ENCODE results near the gene COBL.

Gene COBL

DNA sequence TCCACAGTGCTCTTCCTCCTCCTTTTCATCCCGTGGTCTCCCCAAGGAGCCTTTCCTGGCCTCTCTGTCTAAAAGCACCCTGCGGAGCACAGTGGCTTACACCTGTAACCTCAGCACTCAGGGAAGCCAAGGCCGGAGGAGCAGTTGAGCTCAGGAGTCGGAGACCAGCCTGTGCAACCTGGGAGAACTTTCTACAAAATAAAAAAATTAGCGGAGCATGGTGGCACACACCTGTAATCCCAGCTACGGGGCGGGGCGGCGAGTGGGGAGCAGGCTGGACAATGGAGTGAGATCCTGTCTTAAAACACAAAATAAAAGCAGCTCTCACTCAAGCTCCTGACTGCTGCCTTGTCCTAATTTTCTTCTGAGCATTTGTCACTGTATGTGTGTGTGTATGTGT lies 1.4 kb upstream of the COBL start:
- Histone ChIP-seq H3K4me3 (replicated peaks; ENCODE audit: low read depth, low read length) (no peak overlapping the region), H3K27me3 (replicated peaks; ENCODE audit: control insufficient read depth, insufficient read depth, low read length) (no peaks in the 10 kb centered on the region; the same call in 1 of the 2 replicates), H3K36me3 (ENCODE audit: control insufficient read depth, insufficient read depth, low read length) (no peaks in the 10 kb centered on the region)
- TF ChIP-seq, protein P1, sequence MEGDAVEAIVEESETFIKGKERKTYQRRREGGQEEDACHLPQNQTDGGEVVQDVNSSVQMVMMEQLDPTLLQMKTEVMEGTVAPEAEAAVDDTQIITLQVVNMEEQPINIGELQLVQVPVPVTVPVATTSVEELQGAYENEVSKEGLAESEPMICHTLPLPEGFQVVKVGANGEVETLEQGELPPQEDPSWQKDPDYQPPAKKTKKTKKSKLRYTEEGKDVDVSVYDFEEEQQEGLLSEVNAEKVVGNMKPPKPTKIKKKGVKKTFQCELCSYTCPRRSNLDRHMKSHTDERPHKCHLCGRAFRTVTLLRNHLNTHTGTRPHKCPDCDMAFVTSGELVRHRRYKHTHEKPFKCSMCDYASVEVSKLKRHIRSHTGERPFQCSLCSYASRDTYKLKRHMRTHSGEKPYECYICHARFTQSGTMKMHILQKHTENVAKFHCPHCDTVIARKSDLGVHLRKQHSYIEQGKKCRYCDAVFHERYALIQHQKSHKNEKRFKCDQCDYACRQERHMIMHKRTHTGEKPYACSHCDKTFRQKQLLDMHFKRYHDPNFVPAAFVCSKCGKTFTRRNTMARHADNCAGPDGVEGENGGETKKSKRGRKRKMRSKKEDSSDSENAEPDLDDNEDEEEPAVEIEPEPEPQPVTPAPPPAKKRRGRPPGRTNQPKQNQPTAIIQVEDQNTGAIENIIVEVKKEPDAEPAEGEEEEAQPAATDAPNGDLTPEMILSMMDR (IDR thresholded peaks at IDR 0.05; ENCODE audit: insufficient read depth, low read length, poor library complexity, severe bottlenecking), result no peak
- DNase-seq (ENCODE audit: extremely low read depth, insufficient read length), result no peak

- Histone ChIP-seq H3K27me3 (replicated peaks; ENCODE audit: control insufficient read depth, insufficient read depth, low read length) (no peaks in the 10 kb centered on the region; the same call in 1 of the 2 replicates), H3K36me3 (ENCODE audit: control insufficient read depth, insufficient read depth, low read length) (no peaks in the 10 kb centered on the region), H3K4me3 (replicated peaks; ENCODE audit: low read depth, low read length) (no peak overlapping the region)
- TF ChIP-seq, protein P1 (IDR thresholded peaks at IDR 0.05; ENCODE audit: insufficient read depth, low read length, poor library complexity, severe bottlenecking), result no peak
- no peak for DNase-seq (ENCODE audit: extremely low read depth, insufficient read length)
Measured at GRCh38 chr7:51317582-51317910, 937 bp upstream of the COBL start.

DNA sequence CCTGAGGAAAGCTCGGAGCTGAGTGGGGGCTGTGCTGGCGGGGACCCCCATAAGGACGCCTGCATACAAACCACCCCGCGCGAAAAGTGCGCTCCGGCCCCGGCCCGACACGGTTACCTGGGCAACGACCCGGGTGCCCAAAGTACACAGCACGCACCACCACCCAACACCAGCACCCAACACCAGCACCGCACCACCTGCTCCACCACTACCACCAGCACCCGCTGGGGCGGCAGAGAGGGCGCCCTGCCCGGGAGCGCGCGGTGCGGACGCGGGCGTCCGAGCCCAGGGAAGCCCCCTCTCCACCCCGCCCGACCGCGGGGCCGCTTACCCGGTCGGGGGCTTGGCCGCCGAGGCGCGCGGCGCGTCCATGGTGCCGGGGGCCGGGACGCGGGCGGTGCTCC lies 345 bp downstream of the COBL start:
- TF ChIP-seq, protein P1 (IDR thresholded peaks at IDR 0.05; ENCODE audit: insufficient read depth, low read length, poor library complexity, severe bottlenecking), result no peak
- H3K27me3 ChIP-seq (replicated peaks; ENCODE audit: control insufficient read depth, insufficient read depth, low read length), result no peaks in the 10 kb centered on the region; the same call in 1 of the 2 replicates
- H3K36me3 ChIP-seq (ENCODE audit: control insufficient read depth, insufficient read depth, low read length), result no peaks in the 10 kb centered on the region
- no peak overlapping the region for H3K4me3 ChIP-seq (replicated peaks; ENCODE audit: low read depth, low read length)
- DNase-seq (ENCODE audit: extremely low read depth, insufficient read length), result no peak

GRCh38 chr7:51315393-51316261 lies 982 bp downstream of the COBL start:
- TF ChIP-seq, protein P1 (IDR thresholded peaks at IDR 0.05; ENCODE audit: insufficient read depth, low read length, poor library complexity, severe bottlenecking), result no peak
- Histone ChIP-seq H3K4me3 (replicated peaks; ENCODE audit: low read depth, low read length) (no peak overlapping the region), H3K36me3 (ENCODE audit: control insufficient read depth, insufficient read depth, low read length) (no peaks in the 10 kb centered on the region), H3K27me3 (replicated peaks; ENCODE audit: control insufficient read depth, insufficient read depth, low read length) (no peaks in the 10 kb centered on the region; the same call in 1 of the 2 replicates)
- DNase-seq (ENCODE audit: extremely low read depth, insufficient read length), result no peak

GRCh38 chr7:51314726-51315125 lies 1.9 kb downstream of the COBL start:
- Histone ChIP-seq H3K4me3 (replicated peaks; ENCODE audit: low read depth, low read length) (no peak overlapping the region), H3K27me3 (replicated peaks; ENCODE audit: control insufficient read depth, insufficient read depth, low read length) (no peaks in the 10 kb centered on the region; the same call in 1 of the 2 replicates), H3K36me3 (ENCODE audit: control insufficient read depth, insufficient read depth, low read length) (no peaks in the 10 kb centered on the region)
- TF ChIP-seq, protein P1 (IDR thresholded peaks at IDR 0.05; ENCODE audit: insufficient read depth, low read length, poor library complexity, severe bottlenecking), result no peak
- DNase-seq (ENCODE audit: extremely low read depth, insufficient read length), result no peak

All from GM06990 (cell line).